GM21390 (cell line): ENCODE data around the gene EXOG.

Experiments used
- ATAC-seq: cut with Tn5 transposase; IDR thresholded peaks from one replicate; pipeline ENCODE4 v1.9.1; 2021; ENCODE audit not compliant: unreplicated experiment

EXOG gene

DNA sequence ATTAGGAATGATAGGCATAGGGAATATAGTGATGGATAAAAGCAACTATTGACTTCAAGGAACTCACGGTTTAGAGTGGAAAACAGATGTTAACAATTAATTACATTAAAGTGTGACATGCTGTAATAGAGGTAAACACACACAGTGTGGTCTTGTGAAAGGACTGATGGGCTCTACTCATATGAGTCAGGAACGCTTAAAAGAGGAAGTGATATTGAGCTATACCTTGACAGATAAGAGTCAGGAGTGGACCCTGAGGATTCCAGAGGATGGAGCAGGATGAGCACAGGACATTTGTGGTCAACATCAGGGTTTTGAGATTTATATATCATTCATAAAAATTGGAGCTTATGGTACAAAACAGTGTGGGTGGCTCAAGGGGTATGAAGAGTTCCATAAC lies 11.0 kb downstream of the EXOG start:
- peak; percentile 97 for ATAC-seq

DNA sequence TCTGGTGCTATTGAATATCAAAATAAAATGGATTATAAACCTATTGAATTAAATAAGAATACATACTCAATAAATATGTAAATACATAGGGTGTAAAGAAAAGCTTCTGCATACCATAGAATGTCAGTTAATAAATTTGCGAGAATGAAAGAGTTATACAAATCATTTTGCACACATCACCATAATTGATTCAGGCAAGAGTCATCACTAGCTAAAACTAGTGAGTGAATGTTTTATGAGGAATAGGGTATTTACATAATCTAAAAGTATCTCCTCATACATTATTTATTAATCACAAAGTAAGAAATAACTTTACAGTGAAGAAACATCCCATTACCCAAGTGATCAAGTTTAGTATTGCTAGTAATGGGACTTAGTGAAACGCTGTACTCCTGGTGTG lies 13.6 kb downstream of the EXOG start:
- no peak for ATAC-seq

DNA sequence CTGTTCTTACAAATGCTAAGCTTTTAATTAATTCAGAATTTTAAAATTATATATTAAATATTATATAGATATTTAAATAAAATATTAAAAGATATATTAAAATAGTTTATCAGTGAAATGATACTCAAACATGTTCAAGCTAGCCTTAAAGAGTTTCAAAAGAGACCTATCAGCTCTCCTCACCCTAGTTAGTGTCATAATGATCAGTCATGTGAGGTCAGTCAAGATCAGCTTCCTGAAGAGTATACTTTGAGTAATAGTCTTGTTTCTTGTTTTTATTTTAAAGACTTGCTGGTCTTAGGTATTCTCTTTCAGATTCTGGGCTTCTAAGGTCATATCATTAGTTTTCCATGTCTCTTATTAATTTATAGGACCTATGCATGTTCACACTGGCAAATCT lies 14.5 kb downstream of the EXOG start:
- no peak for ATAC-seq

DNA sequence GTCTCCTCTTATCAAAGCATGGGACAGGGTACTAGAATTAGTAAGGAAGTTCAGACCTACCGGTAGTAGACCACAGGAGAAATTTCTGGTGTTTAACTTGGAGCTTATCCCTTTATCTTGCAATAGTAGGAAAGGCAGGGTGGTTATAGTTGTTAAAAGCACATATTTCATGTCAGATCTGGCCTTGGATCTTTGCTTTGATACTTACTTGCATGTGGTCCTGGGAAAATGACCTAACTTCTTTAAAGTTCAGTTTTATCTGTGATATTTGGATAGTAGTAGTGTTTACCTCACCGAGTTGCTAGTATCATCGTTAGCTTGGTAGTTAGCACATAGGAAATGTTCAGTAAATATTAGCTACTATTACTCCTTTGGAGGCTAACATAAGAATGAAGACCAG lies 15.4 kb downstream of the EXOG start:
- ATAC-seq = no peak

DNA sequence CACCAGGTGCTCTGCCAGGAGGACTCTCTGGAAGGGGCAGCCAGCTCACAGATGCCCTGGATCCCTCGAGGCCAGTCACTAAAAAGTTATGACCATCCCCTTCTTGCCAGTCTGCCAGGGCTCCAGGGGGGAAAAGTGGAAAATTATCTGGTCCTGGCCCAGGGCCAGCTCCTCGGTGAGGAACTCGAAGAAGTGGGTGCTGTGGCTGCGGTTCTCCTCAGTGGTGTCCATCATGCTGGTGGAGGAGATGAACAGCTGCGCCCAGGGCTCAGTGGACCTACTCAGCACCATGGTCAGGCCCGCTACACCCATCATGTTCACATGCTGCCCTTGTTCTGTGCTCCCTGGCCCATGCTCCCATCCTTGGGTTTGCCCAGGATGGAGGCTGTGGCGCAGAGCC lies 19.2 kb downstream of the EXOG start:
- no peak for ATAC-seq

DNA sequence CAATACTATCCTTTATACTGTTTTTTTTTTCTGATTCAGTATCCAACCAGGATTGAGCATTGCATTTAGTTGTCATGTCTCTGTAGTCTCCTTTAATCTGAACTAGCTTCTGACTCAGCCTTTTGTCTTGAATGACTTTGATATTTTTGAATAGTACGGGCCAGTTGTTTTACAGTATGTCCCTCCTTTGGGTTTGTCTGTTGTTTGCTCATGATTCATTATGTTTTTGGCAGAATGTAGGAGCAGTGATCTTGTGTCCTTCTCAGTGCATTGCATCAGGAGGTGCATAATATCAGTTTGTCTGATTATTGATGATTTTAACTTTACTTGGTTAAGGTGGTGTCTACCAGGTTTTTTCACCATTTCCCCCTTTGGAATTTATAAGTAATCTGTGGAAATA lies 20.5 kb downstream of the EXOG start:
- no peak for ATAC-seq

DNA sequence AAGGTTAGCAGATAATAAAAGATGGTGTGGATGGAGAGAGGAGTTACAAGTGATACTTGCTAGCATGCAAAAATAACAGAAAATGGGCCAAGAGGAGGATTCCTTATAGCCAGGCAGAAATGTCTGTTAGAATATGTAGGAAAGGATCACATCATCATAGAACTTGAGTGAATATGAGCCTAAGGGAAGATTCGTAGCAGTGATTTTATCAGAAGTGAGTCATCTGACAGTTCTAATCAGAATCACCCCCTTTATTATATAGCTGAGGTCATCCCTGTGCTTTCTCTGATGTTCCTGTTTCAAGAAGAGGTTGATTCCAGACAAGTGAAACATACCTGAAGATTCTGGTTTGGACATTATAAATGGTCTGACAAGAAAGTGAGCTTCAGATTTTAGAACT lies 22.9 kb downstream of the EXOG start:
- ATAC-seq = no peak

DNA sequence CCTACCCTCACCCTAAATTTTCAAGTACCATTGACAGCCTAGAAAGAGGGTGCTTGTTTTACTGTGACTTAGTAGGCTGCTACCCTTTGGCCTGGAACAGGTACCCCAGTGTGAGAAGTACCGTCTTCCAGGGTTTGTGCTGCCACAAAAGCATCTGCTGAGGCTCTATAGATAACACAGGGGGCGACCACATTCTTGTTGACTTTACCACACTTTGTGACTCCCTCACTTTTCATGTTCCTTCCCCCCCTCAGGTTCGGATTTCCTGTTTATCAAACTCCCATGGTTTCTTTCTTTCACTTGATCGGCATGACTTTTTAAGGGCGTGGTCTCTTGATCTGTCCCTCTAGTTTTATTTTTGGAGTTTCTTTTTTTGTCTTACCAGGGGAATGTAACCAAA lies 23.5 kb downstream of the EXOG start:
- no peak for ATAC-seq

DNA sequence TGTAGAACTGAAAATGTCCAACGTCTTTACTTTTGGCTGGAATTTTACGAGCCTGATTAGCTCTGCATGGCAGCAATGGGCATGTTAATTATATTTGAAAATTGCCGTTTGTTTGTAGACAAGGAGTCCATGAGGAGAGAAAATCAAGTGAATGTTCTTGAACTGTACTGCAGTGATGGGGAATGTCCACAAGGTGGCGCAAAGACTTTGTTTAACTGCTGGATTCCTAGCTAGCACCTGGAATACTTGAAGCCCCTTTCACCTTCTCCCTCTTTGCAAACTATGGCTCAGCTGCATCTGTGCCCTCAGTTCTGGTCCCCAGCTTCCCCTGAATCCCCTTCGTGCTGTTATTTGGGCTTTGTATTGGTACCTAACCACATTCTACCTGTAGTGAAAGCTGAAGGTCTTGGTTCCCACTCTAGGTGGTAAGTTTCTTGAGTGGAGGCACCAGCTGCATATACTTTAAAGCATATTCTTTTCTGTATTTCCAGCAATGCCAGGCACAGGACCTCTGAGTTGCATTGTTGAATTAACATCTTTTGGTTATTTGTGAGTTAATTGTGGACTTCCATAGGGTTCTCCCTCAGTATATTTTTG lies 25.3 kb downstream of the EXOG start:
- peak; percentile 67 for ATAC-seq

DNA sequence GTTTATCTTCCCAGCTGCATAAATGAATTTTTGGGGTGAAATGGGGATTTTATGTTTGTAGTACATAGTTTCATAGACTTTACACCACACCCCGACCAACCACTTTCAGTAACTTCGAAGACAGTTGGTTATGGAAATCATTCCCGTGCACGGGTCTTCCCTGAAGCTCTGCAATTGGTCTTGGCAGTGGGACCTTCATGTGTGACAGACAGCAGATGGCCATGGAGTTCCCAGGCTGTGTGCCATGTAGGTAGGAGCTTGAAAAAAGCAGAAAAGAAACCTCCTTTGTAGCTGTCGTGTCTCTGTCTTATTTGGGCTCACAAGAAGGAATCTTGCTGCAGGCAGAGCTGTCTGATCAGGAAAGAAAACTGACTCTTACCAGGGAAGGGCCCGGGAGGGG lies 25.9 kb downstream of the EXOG start:
- no peak for ATAC-seq

DNA sequence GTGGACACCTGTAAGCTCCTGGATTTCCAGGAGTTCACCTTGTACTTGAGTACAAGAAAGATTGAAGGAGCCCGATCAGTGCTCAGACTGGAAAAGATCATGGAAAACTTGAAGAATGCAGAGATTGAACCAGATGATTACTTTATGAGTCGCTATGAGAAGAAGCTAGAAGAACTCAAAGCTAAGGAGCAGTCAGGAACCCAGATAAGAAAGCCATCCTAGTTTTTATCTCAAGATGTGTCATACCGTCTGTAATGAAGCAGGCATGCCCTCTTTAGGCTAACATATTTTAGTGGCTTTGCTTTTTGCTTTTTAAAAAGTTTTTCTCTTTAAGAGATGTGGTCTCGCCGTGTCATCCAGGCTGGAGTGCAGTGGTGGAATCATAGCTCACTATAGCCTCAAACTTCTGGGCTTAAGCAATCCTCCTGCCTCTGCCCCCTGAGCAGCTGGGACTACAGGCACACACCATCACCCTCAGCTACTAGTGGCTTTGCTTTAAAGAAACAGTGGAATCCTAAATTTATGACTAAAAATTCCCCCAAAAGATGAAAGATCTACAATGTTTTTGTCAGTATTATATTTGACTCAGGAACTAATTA lies 28.1 kb downstream of the EXOG start:
- no peak for ATAC-seq

DNA sequence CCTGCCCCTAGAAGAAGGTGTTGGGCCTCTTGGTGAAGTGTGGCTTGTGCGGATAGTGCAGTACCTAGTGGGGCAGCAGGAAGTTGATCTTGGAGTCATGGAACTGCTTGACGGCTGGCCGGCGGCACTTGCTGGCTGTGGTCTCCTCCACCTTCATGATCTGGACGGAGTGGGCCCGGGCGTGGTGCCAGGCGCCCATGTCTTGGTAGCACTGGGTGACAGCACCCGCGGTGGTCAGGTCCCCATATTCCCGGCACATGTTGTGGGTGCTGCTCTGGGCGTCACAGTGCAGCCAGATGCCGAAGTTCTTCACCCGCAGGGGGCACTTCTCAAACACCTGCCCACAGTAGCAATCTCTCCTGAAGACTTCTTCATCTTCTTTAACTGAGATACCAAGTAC lies 30.7 kb downstream of the EXOG start:
- ATAC-seq = no peak

DNA sequence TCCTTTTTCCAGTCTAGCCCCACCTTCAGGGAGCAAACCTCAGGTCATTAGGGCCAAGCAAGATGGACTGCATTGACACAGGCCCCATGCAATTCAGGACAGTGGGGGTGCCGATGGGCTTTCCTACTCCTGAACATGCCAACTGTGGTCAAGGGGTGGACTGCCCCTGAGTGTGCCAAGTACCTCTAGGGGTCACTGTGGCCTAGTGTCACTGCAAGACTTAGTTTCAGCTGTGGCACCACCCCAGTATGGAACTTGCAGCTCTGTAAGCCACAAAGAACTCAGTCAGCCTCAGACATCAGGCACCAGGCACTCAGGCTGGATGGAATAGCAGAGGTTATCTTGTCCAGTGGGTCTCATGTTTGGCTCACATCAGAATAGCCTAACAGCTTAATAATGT lies 32.3 kb downstream of the EXOG start:
- no peak for ATAC-seq

DNA sequence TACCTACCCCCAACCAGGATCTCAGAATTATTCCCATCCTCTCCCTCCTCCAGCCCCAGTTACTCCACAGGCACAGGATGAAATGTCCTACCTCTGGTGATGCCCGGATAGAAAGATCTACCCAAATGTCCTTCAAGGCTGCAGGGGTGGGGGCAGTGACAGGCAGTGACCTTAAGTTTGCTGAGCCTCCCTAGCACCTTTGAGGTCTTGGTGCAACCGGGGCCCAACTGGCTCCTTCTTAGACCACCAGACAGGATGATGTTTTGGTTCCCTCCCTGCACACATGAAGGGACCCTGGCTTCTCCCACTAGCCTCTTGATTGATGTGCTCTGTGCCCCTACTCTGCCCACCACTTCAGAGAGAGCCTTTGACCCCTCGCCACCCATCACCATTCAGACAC lies 36.4 kb downstream of the EXOG start:
- ATAC-seq = no peak

DNA sequence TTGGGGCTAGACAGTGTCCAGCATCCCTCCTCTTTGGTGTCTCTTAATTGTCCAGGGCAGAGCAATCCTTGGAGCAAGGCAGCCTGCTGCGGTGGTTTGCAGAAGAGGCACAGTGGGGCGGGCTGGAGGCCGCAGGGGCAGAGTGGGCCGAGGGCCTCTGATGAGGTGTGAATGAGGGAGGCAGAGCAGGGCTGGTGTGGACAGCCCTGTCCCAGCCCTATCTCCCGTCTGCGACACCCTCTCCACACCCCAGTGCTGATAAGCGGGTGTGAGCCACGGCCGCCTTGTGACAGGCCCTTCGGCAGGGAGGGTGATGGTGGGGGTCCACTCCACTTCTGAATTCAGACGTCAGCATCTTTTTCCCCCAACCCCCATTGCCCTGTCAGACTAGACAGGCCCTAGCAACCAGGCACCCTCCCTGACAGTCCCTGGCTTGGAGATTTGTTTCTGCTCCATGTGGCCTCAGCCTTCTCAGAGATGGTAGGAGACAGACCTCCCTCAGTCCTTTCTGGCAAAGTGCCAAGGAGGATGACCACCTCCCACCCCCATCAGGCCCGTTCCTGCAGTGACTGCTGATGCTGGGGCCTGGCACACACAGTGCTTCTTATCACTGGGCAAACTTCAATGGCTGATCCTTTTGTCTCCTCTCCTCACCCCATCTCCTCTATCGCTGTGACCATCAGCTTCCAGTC lies 37.3 kb downstream of the EXOG start:
- ATAC-seq = no peak

DNA sequence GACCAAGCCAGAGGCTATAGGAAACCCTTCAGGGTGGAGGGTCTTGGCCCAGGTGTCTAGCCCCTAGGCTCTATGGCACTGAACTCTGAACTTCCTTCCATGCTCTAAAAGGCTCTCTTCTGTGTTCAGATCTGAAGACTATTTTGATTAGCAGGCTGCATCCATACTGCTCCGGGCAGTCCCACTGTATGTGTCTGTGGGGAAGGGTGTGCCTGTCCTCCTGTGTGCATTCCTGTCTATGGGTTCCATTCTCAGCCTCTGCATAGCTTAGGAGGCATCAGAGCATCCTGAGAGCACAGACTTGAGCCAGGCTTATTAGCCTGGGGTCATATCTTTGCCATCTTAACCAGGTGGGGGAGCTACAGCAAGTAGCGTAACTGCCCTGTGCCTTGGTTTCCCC lies 38.0 kb downstream of the EXOG start:
- ATAC-seq = no peak

DNA sequence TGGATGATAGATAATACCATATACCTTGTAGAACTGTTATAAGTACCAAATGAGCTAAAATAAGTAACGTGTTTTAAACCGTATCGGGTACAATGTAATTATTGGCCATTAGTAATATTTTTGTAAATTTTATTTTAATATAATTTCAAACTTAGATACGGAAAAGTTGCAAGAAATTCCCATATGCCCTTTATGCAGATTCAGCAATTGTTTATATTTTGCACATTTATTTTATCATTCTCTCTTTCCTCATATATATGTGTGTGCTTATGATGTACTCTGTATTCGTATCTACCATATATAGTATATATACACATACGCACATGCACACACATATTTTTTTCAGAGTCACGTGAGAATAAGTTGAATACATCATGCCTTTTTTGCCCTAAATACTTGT lies 38.5 kb downstream of the EXOG start:
- no peak for ATAC-seq

DNA sequence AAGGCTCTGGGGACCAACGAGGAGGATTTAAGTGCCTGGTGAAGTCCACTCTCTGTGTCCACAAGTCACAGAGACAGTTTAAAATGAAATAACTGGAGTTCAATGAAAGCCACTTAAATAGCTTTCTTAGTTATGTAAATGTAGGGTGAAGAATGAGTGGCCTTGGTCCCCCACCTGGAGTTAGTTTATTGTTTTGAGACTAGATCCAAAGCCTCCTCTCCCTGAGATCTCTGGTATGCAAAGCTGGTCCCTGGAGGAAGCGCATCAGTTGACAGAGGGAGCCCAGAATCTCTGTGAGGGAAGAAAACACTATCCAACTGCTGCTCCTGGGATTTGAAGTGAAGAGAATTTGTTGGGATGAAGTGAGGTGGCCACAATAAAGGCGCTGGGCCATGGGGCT lies 40.5 kb downstream of the EXOG start:
- no peak for ATAC-seq

DNA sequence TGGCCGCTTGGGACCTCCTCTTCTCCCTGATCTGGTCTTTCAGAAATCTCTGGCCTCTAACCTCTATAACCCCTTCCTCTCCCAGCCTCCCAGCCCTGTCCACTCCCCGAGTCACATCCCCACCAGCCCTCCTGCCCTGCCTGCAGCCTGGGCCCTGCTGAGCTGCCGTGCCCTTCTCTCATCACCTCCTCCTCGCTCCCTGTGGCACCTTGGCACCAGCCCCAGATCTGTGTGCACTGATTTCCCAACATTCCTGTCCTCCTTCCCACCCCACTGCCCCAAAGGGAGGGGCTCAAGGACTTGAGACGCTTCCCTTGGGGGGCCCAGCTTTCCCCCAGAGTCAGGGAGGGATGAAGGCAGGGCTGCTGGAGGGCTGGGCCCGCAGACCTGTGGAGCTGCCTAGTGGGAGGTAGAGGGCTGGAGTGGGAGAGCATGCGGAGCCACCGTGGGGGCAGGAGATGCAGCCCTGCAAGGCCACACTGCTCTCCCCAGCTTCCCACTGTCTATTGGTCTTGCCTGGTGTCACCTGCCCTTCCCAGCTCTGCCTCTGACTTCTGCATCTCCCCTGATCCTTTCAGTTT lies 42.7 kb downstream of the EXOG start:
- ATAC-seq = no peak

DNA sequence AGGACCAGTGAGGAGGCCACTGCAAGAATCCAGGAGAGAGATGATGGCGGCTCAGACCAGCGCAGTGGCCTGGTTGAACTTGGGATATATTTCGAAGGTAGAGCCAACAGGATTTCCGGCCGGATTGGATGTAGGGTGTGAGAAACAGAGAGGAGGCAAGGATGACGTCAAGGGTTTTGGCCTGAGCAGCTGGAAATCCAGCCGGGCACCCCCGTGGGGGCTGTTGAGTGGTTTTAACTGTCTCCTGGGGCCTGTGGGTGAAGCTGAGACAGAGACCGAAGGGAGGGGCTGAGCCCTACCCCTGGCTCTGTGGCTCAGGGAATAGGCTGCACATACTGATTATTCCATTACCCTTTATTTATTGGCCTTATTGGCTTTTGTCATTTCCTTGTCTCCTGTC lies 45.7 kb downstream of the EXOG start:
- ATAC-seq = no peak

DNA sequence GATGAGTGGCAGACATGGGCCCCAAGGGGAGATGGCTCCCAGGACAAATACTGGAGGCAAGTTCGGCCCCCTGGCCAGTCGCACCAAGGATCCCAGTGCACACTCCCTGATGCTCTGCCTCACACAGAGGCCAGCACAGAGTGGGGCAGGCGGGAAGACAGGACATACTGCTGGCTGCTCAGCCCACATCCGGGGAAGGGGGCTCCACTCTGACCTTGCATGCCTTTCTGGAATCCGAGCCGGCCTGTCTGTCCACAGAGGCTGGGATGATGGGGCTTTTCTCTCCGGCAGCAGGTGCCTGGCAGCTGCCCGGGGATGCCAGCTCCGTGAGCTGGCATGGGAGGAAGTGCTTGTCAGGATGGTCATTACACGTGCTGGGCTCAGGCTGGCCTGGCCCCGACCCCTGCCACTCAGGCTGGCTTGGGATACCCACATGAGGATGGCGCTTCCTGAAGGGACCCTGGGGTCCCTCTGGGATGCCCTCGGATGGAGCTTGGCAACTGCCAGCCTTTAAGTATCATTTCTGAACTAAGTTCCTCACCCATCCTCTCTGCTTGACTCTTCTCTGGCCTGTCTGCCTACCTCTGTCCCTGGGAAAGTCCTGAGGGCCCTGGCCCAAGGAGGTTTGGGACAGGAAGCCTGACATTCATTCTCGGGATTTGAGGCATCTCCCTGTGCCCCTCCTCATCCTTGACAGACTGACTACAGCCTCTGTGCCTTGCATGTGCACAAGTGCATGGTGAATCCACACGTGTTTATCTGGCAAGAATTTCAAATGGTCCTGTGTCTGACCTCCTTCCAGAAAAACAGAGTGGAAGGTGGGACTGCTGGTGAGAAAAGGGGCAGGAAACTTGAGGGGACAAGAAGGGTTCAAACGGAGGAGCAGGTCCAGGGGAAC lies 46.5 kb downstream of the EXOG start:
- no peak for ATAC-seq
